Choroid plexus epithelial cell (primary cell): ENCODE data around the gene COL25A1.

Experiments used
- DNase-seq: peaks from one replicate; pipeline ENCODE4 v3.0.0-alpha.2; 2010; ENCODE audit warnings: low read depth
- H3K4me3 ChIP-seq: 2 replicates; pipeline ENCODE4 v1.5.1; 2011; ENCODE audit warnings: low read depth, mild to moderate bottlenecking, control low read depth, low read length, moderate library complexity
- TF ChIP-seq, protein P1 (sequence below): conservative IDR thresholded peaks from 2 replicates; pipeline ENCODE4 v1.5.1; 2011; ENCODE audit warnings: low read depth, mild to moderate bottlenecking, control low read depth, inconsistent platforms, low read length, moderate library complexity

Gene COL25A1

DNA sequence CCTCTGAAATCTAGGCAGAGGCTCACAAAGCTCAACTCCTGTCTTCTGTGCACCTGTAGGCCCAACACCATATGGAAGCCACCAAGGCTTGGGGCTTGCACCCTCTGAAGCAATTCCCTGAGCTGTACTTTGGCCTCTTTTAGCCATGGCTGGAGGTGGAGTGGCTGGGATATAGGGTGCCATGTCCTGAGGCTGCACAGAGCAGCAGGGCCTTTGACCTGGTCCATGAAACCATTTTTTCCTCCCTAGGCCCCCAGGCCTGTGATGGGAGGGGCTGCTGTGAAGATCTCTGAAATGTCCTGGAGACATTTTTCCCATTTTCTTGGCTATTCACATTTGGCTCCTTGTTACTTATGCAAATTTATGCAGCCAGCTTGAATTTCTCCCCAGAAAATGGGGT lies 20.9 kb upstream of the COL25A1 start:
- TF ChIP-seq, protein P1, sequence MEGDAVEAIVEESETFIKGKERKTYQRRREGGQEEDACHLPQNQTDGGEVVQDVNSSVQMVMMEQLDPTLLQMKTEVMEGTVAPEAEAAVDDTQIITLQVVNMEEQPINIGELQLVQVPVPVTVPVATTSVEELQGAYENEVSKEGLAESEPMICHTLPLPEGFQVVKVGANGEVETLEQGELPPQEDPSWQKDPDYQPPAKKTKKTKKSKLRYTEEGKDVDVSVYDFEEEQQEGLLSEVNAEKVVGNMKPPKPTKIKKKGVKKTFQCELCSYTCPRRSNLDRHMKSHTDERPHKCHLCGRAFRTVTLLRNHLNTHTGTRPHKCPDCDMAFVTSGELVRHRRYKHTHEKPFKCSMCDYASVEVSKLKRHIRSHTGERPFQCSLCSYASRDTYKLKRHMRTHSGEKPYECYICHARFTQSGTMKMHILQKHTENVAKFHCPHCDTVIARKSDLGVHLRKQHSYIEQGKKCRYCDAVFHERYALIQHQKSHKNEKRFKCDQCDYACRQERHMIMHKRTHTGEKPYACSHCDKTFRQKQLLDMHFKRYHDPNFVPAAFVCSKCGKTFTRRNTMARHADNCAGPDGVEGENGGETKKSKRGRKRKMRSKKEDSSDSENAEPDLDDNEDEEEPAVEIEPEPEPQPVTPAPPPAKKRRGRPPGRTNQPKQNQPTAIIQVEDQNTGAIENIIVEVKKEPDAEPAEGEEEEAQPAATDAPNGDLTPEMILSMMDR: no peak
- no peak overlapping the region for H3K4me3 ChIP-seq
- no peak for DNase-seq

DNA sequence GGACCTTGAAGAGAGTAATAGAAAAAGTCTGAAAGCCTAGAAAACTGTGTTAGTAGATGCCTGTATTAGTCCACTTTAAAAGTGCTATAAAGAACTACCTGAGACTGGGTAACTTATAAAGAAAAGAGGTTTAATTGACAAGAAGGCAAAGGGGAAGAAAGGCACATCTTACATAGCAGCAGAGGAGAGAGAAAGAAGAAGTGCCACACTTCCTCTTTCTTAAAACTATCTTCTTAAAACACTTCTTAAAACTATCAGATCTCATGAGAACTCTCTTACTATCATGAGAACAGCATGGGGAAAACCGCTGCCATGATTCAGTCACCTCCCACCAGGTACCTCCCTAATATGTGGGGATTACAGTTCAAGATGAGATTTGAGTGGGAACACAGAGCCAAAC lies 18.8 kb upstream of the COL25A1 start:
- H3K4me3 ChIP-seq: no peak overlapping the region
- TF ChIP-seq, protein P1: no peak
- no peak for DNase-seq

DNA sequence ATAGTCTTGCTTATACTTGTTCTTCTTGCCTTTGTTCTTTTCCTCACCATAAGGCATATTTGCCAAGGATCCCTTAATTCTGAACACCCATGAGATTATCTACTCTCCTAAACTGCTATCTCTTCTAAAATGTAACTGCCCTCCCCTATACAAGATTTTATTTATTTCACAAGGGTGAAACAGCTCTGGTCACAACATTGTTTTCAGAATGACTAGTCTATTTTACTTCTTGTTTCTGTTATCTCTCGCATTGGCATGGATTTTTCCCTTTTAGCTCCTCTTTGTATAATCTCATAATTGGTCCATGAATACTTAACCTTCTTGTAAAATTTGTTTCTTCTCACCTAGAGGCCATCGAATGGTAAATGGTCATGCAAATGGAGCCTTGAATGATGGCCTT lies 17.2 kb upstream of the COL25A1 start:
- TF ChIP-seq, protein P1: no peak
- DNase-seq: no peak
- H3K4me3 ChIP-seq: no peak overlapping the region

DNA sequence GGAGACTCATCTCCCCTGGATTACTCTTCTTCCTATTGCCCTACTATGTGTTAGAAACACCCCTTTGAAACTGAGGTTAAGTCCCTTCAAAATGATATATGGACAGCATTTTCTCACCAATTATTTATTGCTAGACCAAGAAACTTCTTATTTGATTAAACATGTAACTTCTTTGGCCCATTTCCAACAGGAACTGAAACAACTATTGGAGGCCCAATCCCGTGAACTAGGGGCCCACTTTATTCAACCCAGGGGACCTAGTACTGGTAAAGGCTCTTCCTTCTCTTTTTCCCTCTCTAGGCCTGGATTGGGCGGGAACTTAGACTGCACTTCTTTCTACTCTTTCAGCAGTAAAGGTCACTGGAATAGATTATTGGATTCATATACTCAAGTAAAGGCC lies 16.7 kb upstream of the COL25A1 start:
- H3K4me3 ChIP-seq: no peak overlapping the region
- TF ChIP-seq, protein P1: no peak
- no peak for DNase-seq

DNA sequence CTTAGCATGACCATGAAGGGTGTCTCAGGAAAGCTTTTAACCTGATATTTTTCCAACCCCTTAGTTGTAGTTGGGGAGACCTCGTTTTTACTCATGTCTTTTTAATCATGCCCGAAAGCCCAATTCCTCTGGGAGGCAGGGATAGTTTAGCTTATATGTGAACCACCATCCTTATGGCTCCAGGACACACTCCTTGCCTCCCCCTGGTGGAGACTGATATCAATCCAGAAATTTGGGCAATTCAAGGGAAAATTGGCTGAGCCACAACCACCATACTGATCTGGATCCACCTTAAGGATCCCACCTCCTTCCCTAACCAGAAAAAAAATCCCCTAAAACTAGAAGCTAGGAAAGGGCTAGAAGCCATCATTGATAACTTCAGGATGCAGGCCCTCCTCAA lies 13.4 kb upstream of the COL25A1 start:
- peak; percentile 36 for DNase-seq
- TF ChIP-seq, protein P1: peak; percentile 64
- H3K4me3 ChIP-seq: no peak overlapping the region

DNA sequence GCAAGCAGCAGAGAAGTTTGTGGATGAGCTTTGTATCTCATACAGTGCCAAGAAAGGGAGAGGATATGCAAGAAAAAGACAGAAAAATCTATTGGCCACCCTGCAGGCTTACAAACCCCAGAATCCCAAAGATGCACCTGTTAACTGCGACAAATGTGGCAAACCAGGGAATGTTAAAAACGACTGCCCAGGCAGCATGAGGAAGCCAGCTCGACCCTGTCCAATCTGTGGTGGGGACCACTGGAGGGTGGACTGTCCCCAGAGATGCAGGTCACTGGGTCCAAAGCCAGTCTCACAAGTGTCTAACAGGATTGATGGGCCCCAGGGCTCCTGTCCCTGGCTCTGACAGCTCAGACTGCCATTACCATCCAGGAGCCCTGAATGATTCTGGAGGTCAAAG lies 12.9 kb upstream of the COL25A1 start:
- DNase-seq: no peak
- H3K4me3 ChIP-seq: no peak overlapping the region
- TF ChIP-seq, protein P1: no peak

DNA sequence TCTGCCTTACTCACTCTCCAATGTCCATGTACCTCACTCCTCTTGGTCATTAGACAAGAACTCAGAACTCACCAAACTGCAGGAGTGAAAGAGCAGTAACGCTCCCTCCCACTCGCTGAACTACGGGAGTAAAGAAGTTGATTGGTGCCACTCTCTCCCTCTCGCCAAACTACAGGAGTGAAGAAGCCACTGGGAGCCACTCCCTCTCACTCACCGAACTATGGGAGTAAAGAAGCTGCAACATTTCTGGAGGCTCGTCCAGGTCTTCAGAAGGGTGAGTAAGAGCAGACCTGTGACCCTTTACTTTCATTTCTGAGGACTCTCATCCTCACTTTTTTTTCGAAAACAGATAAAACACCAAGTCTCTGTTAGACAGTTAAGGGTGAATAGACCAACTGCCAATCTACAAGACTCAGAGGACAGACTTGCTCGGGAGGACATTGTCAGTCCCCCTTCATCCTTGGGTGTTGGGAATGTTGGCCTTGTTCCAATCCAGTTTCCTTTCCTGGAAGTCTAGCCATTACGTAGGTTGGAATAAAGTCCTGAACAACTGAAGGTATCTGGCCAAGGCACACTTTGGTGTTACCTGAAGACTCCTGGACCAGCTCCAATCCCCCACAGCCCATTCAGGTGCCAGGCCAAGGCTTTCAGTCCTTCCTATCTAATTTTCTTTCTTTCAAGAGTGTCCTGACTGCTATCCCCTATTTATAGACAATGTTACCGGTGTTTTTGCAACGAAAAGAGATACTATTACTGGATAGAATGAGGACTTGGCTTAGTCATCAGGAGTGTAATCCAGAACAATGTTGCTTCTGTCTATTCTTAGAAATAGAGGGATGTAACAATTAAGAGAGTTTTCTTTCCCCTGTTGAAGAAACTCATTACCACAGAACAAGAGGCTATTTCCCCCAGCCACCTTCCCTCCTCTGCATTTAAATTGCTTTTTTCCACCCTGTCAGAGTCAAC lies 11.0 kb upstream of the COL25A1 start:
- peak; percentile 3 for DNase-seq
- H3K4me3 ChIP-seq: no peak overlapping the region
- TF ChIP-seq, protein P1: no peak
